KG1 (cell line): ENCODE results near the gene RBM20.
A peak's percentile ranks its signal among the peaks of the same experiment; 100 is the strongest.
"Not testable (repeated sequence)": the region's sequence is repeated elsewhere in the genome, so short reads cannot be mapped to it uniquely, and the experiment has no call there.

Experiments used
- DNase-seq: peaks from one replicate; lab custom pipeline; 2025; lab: John Stamatoyannopoulos, UW

RBM20 gene

DNA sequence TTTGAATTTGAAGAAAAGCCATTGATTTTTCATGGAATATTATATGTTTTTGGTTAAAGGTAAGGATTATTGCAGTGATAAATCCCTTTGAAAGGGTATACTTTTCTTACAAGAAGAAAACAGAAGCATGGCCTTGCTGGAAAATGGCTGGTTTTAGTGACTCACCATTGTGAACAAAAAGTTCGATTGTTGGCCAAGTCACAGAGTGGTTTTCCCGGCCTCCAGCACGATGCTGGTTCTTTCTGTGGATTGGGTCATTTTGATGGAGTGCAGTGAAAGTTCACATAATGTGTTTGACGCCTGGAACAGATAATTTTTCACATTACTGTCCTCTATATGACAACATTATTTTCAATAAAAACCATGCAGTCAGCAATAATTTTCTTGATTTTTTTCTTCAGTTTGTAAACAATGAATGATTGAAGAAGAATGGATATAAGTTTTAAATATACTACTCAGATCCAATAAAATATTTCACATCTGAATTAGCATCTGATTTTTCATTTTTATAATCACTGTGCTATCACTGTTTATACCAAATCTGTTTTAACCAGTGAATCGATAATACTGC lies 60.9 kb downstream of the RBM20 start:
- DNase-seq = no peak

DNA sequence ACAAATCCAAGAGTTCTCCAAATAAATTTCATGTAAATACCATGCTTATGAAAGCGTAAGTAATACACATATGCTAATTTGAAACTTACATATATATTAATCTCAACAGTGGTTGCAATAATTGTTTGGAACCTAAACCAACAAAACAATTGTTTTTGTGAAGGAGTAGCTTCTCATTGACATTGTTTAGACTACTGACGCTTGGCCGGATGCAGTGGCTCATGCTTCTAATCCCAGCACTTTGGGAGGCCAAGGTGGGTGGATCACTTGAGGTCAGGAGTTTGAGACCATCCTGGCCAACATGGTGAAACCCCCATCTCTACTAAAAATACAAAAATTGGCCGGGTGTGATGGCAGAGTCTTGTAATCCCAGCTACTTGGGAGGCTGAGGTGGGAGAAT lies 61.5 kb downstream of the RBM20 start:
- DNase-seq = not testable (repeated sequence)

DNA sequence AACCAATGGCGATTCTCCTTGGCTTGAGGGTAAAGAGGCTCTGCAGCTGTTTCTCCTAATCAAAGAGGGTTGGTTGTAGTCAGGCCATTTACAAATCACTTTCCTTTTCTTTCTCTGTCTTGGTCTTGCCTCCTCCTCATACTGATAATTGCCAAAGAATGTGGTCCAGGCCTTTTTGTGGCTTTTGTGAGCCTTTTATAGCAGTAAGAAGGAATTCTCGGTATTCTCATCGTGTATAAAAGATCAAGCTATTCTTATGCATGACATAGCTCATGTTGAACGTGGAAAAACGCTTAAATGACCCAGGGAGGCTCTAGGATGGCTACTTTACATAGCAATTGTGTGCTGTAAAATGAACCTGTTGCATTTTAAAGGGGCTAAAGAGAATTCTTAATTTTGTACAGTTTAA lies 62.6 kb downstream of the RBM20 start:
- no peak for DNase-seq

DNA sequence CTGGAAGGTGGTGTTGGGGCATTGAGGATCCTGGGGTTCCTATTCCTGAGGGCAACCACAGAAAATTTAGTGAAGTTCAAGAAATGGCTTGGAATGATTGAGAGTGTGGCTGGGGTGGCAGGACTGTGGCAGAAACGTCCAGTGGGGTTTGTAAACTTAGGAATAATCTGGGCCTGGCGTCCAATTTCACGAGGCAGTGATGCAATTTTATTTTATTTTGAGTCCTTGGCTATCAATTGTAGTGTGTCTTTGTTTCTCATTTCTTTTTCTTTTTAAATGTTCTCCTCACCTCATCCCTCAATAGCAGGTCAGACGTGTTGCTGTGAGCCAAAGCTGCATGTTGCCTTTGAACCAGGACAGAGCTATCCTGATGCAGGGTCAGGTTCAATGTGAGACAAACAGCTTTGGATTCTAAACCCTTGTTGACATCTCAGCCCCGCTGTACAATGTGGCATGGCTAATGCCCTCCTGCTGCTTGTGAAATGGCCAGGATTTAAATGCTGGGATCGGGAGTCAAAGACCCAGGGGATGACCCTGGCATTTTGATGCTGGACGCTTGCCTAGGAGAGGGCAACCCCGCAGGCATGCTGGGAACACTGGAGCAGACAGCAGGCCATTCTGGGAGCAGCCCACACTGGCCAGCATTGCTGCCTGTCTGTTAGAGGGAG lies 64.8 kb downstream of the RBM20 start:
- DNase-seq = no peak

DNA sequence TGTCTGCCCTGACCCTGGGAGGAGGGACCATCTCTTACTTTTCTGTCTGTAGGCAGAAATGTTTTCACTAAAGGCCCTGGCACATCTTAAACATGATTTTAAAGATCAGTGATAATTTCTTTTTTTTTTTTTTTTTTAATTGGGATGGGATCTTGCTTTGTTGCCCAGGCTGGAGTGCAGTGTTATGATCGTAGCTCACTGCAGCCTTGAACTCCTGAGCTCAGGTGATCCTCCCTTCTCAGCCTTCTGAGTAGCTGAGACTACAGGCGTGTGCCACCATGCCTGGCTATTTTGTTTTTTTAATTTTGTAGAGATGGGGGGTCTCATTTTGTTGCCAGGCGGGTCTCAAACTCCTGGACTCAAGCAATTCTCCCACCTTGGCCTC lies 65.3 kb downstream of the RBM20 start:
- no peak for DNase-seq

DNA sequence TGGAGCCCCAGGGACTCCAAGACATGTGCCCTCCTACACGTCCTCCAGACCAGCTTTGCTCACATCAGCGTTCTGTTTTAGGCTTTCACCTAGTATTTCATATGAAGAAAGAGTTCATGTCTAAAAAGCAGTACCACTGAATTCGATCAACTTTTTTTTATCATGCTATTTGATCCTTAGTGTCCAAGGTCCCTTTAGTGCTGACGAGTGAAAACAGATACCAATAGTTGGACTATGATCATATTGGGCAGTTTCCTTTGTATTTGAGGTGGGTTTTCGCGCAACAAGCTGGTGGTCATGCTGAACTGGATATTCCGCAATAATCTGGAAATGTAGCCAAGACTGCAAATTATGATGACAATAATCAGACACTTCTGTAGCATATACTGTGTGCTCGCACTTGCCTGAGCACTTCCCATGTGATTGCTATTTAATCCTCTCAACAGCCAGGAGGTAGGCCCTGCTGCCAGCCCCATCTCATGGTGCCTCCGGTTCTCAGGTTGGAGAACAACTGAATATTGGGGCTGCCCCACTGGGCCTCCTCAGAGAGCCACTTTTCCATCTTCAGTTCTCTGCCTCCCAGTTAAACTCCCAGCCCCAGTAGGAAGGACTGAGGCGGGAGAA lies 65.9 kb downstream of the RBM20 start:
- DNase-seq = no peak

DNA sequence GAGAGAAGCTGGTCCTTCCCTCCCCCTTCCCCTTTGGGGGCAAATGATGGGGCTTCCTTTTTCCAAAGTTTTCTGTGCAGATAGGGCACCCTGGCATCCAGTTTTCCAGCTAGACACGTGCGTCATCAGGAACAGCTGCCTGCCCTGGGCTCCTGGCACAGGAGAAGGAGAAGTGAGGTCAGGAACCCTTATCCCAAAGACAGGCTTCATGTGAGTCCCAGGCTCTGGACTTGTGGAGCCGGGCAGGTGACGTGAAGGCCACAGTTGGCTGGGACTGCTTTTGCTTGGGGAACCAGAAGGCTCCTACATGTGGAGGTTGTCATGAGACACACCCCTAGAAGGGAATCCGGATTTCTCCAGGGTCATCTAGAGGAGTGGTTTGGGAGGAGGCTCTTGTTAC lies 66.5 kb downstream of the RBM20 start:
- no peak for DNase-seq

DNA sequence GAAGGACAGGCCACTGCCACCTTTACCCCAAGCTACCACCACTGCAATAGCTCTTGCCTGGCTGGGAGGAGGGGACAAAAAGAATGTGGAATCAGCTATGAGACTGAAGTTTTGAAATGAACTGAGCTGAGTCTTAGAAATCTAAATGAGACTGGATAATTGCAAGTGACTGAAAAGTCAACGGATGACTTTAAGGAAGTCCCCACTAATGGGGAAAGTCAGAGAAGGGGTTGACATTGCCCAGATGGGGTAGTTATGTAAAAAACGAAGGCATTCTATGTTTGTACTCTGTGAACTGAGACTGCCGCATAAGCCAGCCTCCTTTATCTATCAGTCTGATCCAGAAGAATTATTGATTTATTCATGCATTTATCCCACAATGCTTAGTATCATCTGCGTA lies 67.2 kb downstream of the RBM20 start:
- no peak for DNase-seq

DNA sequence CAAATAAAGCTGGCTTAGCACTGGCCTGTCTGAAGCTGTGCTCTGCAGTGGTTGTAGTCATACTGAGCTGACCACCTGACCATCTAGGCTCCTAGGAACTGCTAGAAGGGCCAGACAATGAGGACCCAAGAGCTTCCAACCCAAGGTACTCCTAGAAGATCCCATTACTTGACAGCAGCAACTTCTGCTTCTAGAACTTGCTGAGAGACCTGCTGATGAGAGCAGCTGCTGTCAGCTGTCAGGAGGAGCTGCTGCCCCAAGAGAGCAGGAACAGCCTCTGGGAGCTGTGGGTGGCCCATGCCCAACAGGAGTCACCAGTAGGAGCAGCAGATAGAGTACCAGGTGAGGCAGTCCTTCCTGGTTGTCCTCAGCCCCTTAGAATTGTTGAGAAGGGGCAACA lies 70.2 kb downstream of the RBM20 start:
- no peak for DNase-seq

DNA sequence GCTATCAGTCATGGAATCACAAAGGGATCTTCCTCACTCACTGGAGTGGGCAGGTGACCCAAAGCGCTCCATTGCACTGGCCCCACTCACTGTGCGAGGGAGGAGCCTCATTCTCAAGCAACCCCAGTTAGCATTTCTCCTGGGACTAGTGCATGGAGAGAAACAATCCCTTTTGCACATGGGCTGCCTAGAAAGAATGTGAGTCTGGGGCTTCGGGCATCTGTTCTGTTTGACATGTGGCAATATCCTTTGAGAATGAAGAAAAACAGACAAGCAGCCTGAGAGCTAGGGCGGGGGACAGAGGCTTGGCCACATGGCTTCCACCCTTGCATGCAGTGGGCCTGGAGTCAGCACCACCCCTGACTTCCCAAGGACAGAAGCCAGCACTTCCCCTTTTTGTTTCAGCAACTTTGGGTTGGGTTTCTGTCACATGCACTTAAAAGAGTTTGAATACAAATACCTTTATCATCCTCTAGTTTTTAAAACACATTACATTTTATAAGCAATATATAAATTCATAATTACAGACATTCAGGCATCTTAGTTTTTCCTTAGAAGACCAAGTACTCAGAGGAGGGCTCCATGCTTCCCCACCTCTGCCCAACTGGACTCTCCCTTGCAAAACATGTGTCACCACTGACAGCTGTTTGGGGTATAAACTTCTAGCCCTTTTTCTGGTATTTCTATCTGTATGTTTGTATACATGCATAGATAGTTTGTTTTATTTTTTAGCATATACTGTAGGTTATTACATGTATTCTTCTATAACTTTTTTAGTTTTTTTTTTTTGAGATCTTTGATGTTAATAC lies 73.8 kb downstream of the RBM20 start:
- peak; percentile 8 for DNase-seq

DNA sequence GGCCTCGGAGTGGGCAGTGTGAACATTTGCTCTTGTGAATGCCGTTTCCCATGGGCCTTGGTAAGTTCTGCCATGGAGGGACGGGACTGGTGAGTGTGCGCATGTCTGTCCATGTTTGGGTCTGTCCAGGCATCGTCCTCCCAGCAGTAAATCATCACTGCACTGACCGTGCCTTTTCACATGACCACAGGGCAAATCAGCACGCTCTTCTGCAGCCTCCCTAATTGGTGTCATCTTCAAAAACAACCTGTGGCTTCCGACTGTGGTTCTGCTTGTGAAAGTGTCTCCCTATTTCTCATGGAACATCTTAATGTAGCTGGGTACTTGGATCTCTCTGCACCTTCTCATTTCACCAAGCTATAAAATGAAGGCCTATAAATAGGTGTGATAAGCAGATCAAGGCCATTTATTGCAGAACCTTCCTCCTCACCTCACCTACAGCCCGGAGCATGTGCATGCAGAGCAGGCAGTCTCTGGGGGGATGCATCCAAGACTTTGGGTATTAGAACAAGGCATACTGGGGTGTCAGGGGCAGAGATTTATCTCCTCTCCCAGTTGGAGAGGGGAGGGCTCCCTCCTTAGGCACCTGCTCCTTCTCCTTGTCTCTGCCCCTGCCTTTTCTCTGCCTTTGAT lies 77.4 kb downstream of the RBM20 start:
- no peak for DNase-seq

DNA sequence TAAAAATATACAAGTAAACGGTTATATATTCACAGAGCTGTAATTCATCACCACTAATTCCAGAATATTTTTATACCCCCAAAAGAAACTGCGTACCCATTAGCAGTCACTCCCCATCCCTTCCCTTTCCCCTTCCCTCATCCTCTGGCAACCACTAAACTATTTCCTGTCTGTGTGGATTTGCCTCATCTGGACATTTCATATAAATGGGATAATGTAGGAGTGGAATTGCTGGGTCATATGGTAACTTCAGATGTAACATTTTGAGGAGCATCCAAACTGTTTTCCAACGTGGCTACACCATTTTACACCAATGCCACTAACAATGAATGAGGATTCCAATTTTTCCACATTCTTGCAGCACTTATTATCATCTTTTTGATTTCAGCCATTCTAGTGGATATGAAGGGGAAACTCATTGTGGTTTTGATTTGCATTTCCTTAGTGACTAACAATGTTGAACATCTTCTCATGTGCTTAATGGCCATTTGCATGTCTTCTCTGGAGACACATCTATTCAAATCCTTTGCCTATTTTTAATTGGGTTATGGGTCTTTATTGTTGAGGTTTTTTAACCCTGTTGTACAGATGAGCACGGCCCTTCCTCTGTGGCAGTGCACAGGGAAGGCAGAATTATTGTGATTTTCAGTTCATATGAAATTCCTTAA lies 79.2 kb downstream of the RBM20 start:
- no peak for DNase-seq

DNA sequence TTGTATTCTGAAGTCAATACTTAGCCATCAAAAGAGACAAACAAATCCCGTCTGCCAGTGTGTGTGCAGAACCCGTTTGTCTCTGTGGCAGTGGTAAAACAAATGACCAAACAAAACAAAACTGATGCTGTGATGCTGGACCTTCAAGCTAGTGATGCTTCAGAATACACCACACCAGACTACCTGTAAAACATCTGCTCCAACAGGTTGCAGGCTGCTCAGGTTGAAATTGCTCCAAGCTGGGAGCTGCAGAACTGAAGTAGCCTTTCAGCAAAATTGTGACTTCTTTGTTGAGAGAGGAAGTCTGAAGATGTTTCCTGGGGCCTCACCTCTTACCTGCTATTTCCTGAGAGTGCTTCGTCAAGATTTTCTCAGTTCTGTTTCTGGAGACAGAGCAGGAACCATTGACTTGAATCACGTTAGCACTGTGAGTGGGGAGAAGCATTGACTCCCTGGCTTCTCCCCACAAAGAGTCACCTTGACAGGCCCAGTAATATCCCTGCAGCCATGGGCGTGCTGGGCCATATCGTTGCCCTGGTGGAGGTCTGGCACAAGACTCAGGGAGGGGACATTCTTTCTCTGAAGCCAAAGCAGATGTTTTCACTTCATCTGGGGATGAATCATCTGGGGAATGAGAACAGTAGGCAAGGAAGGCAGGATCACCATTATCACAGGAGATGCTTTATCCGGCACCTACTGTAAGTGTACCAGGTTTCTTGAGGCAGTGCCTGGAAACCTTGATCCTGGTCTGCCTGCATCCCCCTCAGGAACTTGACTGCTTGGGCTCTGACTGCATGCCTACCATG lies 80.2 kb downstream of the RBM20 start:
- DNase-seq = no peak

DNA sequence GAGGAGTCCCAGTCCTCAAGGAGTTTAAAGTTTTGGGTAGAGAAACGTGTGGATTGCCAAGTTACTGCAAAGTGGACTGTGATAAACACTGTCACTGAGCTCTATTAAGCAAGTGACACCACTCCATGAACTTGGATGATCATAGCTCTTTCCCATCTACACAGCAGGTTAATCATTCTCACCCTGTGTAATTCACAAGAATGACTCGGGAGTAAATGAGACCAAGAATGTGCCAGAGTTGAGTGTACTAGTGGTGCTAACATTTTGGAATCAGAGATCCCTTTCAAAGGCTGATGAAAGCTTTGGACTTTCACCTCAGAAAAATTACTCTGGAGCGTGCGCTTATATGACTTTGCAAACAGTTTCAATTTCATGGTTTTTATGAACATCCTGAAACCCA lies 80.8 kb downstream of the RBM20 start:
- DNase-seq = no peak

DNA sequence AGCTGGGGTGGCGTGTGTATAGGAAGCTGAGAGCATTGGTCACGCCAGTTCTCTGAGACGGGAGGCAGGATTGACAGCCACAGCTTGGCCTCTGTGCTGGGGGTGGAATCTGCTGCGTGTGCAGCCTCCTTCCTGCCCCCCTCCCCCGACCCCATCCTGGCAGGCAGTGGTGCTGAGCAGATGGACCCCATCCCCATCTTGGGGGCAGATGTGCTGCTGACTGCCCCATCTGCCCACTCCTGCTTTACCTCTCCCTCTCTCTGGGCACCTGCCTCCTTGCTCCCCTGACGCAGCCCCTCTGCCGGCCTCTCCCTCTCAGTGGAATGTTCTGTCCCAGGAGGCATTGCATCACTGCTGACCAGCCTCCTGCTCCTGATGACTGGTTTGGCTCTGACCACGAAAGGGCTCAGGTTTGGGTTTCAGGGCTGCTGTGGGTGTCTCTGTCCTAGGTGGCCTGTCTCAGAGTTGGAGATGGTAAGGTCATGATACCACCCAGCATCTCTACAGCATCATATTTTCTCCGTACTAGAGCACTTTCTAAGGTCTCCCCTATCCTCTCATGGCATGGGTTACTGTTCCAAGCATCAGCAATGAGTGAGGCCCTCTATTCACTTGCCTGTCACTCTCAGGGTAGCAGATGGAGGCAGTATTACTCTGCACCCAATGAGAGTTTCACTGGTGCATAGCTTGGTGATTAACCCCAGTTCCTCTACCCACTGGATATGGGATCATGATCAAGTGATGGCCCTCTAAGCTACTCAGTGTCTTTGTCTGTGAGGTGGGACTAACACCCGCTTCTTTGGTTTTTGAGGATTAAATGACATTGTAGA lies 81.9 kb downstream of the RBM20 start:
- no peak for DNase-seq

DNA sequence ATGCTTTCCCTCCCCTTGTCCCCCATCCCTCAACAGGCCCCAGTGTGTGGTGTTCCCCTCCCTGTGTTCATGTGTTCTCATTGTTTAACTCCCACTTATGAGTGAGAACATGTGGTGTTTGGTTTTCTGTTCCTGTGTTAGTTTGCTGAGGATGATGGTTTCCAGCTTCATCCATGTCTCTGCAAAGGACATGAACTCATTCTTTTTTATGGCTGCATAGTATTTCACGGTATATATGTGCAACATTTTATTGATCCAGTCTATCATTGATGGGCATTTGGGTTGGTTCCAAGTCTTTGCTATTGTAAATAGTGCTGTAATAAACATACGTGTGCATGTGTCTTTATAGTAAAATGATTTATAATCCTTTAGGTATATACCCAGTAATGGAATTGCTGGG lies 83.6 kb downstream of the RBM20 start:
- DNase-seq = not testable (repeated sequence)

DNA sequence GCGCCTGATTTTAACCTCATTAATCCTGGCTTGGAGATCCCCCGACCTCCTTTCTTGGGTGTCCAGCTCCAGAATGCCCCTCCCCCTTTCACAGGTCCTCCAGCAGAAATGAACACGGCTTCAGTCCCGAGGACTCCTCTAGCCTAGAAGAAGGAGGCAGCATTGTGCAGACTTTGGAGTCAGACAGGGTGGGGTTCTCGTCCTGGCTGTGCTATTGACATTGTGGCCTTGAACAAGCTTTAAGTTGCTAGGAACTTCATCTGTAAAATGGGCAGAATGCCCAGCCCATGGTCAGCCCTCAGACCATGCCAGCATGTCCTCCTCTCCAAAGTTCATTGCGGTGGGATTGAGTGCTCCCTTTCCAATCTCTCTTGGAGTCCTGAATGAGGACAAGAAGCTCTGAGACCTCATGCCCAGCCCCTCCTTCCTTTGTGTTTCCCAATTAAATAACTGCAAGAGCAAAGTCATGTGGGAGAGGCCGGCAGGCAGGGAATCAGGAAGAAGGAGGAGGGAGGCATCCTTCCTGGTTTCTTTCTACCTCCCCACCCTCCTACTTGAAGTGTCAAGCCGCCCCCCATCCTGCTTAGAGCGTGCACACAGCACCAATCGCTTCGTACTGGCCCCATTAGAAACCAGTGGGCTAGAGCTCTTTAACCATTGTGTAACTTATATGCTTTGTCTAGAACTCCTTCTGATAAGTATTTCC lies 86.4 kb downstream of the RBM20 start:
- DNase-seq = no peak

DNA sequence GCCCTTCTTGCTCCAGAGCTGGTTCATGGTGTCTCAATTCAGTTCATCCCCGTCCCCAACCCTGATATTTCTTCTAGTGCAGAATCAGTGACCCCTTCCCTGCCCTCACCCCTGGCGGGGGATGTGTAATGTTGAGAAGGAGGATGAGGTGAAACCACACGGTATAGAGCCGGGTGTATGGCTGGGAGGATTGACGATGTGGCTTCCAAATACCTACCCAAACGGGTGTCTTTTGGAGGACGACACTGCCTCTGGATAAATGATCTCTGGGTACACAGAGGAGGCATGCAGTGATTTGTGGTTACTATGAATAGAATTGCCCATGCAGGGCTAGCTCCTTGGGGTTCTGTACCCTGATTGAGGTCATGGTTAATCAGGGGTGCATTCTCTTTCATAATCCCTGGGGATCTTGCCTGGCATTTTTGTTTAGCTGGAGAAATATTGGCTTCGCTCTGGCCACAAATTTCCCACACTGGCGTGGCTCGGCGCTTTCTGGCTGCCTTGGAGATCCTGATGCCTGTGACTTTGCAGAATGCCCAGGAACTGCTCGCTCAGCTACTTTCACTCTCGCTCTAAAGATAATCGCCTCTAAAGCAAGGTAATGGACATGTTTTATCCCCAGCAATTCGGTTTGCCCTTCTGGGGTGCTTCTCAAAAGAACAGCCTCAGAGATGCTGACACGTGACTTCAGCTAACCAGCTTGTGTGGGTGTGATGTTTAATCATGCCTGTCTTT lies 89.2 kb downstream of the RBM20 start:
- DNase-seq = no peak

DNA sequence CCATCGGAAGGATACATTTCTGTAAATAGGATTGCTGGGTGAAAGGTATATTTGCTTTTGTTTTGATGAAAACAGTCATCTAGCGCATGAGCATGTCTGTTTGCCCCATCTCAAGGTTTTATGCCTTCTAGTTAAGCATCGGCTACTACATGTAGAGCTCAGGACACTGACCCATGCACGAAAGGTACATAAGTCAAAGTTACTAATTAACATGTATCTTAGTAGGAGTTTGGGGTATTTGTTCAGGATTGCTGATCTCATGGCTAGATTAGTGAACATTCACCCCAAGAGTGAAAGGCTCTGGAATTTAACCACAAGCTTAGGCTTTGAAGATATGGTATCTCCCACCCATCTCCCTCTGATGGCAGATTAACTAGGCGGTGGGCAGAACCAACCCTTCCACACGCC lies 91.5 kb downstream of the RBM20 start:
- DNase-seq = no peak
